Left renal pelvis (tissue), 4 donors: ENCODE results near the gene SPTSSA. TPM values are rescaled to one million over a fixed set of nuclear protein-coding genes. Genes with fewer than 3 reads are reported as not detected.
"Not testable (repeated sequence)": the region's sequence is repeated elsewhere in the genome, so short reads cannot be mapped to it uniquely, and the experiment has no call there.

Source experiments
- DNase-seq, 4 donors: peaks; one replicate each; pipeline ENCODE4 v3.0.0-alpha.2; 2013; ENCODE audit warnings: low read depth in 4 of 4, low spot score in 3 of 4
- polyA plus RNA-seq, 4 donors: library from polyadenylated mRNA; unstranded; fragments of 120-200 nt; gene quantifications; one replicate each; pipeline ENCODE4 v1.2.1, GENCODE V29; 2013; ENCODE audit not compliant: insufficient read length in 4 of 4

The SPTSSA gene
- polyA plus RNA-seq, 4 donors, result 22.7 to 43.2 (median 31.7) TPM

GRCh38 chr14:34436118-34436905 lies 25.7 kb downstream of the SPTSSA start:
- DNase-seq, result no peak

GRCh38 chr14:34433957-34434356 lies 28.1 kb downstream of the SPTSSA start:
- no peak for DNase-seq

- not testable (repeated sequence) for DNase-seq
Measured at GRCh38 chr14:34428102-34428466, 34.0 kb downstream of the SPTSSA start.

- DNase-seq, result no peak
Measured at GRCh38 chr14:34426313-34427295, 35.4 kb downstream of the SPTSSA start.

- DNase-seq, result no peak
Measured at GRCh38 chr14:34425095-34425851, 36.8 kb downstream of the SPTSSA start.

GRCh38 chr14:34424488-34424887 lies 37.6 kb downstream of the SPTSSA start:
- DNase-seq, result no peak

GRCh38 chr14:34423445-34423844 lies 38.6 kb downstream of the SPTSSA start:
- DNase-seq, result no peak

- DNase-seq, result no peak
Measured at GRCh38 chr14:34420547-34421150, 41.4 kb downstream of the SPTSSA start.

- DNase-seq, result no peak
Measured at GRCh38 chr14:34409721-34410120, 52.3 kb downstream of the SPTSSA start.

GRCh38 chr14:34407951-34408350 lies 54.1 kb downstream of the SPTSSA start:
- DNase-seq, result no peak

- DNase-seq, result no peak
Measured at GRCh38 chr14:34404416-34404815, 57.6 kb downstream of the SPTSSA start.

- no peak for DNase-seq
Measured at GRCh38 chr14:34403646-34404045, 58.4 kb downstream of the SPTSSA start.

GRCh38 chr14:34398024-34398423 lies 64.0 kb downstream of the SPTSSA start:
- no peak for DNase-seq

- no peak for DNase-seq
Measured at GRCh38 chr14:34387974-34388516, 74.0 kb downstream of the SPTSSA start.

- DNase-seq, result no peak
Measured at GRCh38 chr14:34386865-34387485, 75.1 kb downstream of the SPTSSA start.

GRCh38 chr14:34385881-34386280 lies 76.2 kb downstream of the SPTSSA start:
- not testable (repeated sequence) for DNase-seq

- no peak for DNase-seq
Measured at GRCh38 chr14:34383839-34384238, 78.2 kb downstream of the SPTSSA start.
